NB4 (cell line): ENCODE results near the gene ZNF133.

ENCODE experiments used
- DNase-seq: peaks from one replicate; pipeline ENCODE4 v3.0.0; 2010; ENCODE audit warnings: low read depth
- H3K4me3 ChIP-seq: one replicate; pipeline ENCODE4 v1.5.1; 2011; ENCODE audit warnings: mild to moderate bottlenecking, low read depth, low read length, moderate library complexity
- CTCF ChIP-seq: IDR thresholded peaks from one replicate; pipeline ENCODE4 v1.5.1; 2012; ENCODE audit warnings: low read depth, low read length
- MYC ChIP-seq: IDR thresholded peaks from 2 replicates; pipeline ENCODE4 v1.6.1; 2011; ENCODE audit warnings: low read depth, low read length
- POLR2A ChIP-seq: IDR thresholded peaks from 2 replicates; pipeline ENCODE4 v1.6.1; 2011; ENCODE audit warnings: mild to moderate bottlenecking; ENCODE audit not compliant: insufficient read length; ENCODE audit errors: extremely low read depth
- TF ChIP-seq, protein P1 (sequence below): IDR thresholded peaks from 2 replicates; pipeline ENCODE4 v1.6.1; 2011; ENCODE audit warnings: low read depth, low read length

Gene ZNF133

DNA sequence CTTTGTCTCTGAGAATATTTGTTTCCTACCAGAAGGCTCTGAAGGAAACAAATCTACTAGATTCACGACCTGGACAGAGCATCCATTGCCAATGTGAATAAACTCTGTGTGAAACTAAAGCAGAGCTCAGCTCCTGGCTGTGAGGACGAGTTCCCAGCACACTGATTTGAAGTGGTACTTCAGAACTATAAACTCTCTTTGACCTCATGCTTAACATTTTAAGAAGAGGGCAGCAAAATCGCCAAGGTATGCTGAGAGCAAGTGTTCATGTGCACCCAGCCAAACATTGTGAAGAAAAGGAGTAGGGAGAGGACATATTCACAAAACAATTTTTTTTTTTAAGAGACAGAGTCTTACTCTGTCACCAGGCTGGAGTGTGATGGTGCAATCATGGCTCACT, 33.7 kb upstream of the ZNF133 start:
- TF ChIP-seq MYC (no peak), POLR2A (no peak), CTCF (no peak)
- TF ChIP-seq, protein P1, sequence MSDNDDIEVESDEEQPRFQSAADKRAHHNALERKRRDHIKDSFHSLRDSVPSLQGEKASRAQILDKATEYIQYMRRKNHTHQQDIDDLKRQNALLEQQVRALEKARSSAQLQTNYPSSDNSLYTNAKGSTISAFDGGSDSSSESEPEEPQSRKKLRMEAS = no peak
- H3K4me3 ChIP-seq = no peak overlapping the region
- DNase-seq = no peak

DNA sequence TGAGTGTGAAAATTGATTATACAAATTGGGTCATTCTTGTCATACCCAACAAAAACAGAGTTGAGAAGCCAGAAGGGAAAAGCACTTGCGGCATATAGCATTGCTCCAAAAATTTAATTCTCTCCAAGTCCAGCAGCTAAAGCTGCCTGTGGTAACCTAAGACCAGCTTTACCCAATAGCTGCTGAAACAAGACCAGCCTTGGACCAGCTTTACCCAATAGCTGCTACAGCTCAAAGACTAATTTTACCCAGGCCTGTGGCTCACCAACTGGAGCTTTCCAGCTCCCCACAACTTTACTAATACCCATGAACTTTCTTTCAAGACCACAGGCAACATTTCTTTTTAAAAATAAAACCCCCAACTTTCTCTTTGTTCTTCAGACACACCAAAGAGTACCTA, 32.8 kb upstream of the ZNF133 start:
- no peak for DNase-seq
- TF ChIP-seq, protein P1 = no peak
- TF ChIP-seq POLR2A (no peak), CTCF (no peak), MYC (no peak)
- no peak overlapping the region for H3K4me3 ChIP-seq

- H3K4me3 ChIP-seq = no peak overlapping the region
- no peak for DNase-seq
- no peak for TF ChIP-seq MYC
- TF ChIP-seq, protein P1 = no peak
- no peak for TF ChIP-seq POLR2A
- TF ChIP-seq CTCF = no peak
Observed at GRCh38 chr20:18256440-18257090, 31.8 kb upstream of the ZNF133 start.

DNA sequence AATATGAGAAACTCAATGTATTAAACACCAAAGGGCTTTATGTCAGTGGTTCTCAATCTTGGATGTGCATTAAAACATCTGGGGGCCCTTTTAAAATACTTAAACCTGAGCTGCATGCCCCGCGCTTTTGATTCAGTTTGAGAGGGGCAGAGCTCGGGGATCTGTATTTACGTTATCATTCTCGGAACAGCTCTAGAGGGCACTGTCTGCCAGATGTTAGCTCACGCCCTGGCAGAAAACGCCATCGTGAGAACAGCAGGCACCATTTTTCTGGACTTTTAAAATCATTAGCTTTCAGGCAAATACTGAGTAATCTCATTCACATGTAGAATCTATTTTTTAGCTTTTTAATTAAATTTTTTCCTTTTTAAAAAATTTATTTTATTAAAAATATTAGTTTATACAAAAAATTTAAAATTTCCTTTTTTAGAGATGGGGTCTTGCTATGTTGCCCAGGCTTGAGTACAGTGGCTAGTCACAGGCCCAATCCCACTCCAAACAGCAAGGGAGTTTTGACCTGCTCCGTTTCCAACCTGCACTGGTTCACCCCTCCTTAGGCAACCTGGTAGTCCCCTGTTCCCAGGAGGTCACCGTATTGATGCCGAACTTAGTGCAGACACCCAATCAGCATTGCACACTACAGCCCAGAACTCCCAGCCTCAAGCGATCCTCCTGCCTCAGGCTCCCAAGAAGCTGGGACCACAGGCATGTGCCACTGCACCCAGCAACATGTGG, 30.0 kb upstream of the ZNF133 start:
- TF ChIP-seq CTCF (no peak), MYC (no peak), POLR2A (no peak)
- TF ChIP-seq, protein P1 = no peak
- peak; percentile 13 for DNase-seq
- no peak overlapping the region for H3K4me3 ChIP-seq

GRCh38 chr20:18259730-18260129, 28.6 kb upstream of the ZNF133 start:
- no peak for DNase-seq
- TF ChIP-seq POLR2A (no peak), MYC (no peak), CTCF (no peak)
- TF ChIP-seq, protein P1 = no peak
- no peak overlapping the region for H3K4me3 ChIP-seq
